KMS-11 (cell line): ENCODE results near the gene FTH1.

Experiments
- H2AFZ ChIP-seq: fragments of 200-600 bp; sonication (generic); 2 replicates; pipeline ENCODE4 v1.6.1; 2016; ENCODE audit warnings: antibody characterized with exemption, mixed run types, low read depth
- H3K27ac ChIP-seq: fragments of 200-600 bp; sonication (generic); 2 replicates; pipeline ENCODE4 v1.6.1; 2016; ENCODE audit warnings: mild to moderate bottlenecking, mixed run types
- H3K27me3 ChIP-seq: fragments of 200-600 bp; sonication (generic); 2 replicates; pipeline ENCODE4 v1.6.1; 2017; ENCODE audit warnings: mild to moderate bottlenecking, low read depth, mixed run types, moderate library complexity; ENCODE audit not compliant: insufficient read depth
- H3K36me3 ChIP-seq: fragments of 200-600 bp; sonication (generic); 2 replicates; pipeline ENCODE4 v1.6.1; 2017; ENCODE audit warnings: mild to moderate bottlenecking, mixed run types; ENCODE audit not compliant: insufficient read depth
- H3K4me1 ChIP-seq: fragments of 200-600 bp; sonication (generic); 2 replicates; pipeline ENCODE4 v1.6.1; 2016; ENCODE audit warnings: mild to moderate bottlenecking, low read depth, mixed run types; ENCODE audit not compliant: poor library complexity, severe bottlenecking
- H3K4me2 ChIP-seq: fragments of 200-600 bp; sonication (generic); 2 replicates; pipeline ENCODE4 v1.7.0; 2016; ENCODE audit warnings: mild to moderate bottlenecking, mixed run types
- H3K4me3 ChIP-seq: fragments of 200-600 bp; sonication (generic); IDR thresholded peaks from 2 replicates; pipeline ENCODE4 v1.6.1; 2017; ENCODE audit warnings: low read depth, low read length, mixed read lengths; ENCODE audit not compliant: insufficient read depth
- H3K79me2 ChIP-seq: fragments of 200-600 bp; sonication (generic); 2 replicates; pipeline ENCODE4 v1.6.1; 2016; ENCODE audit warnings: low read depth, mixed run types; ENCODE audit not compliant: insufficient read depth
- H3K9ac ChIP-seq: fragments of 200-600 bp; sonication (generic); 2 replicates; pipeline ENCODE4 v1.6.1; 2016; ENCODE audit warnings: mild to moderate bottlenecking, mixed run types
- H4K20me1 ChIP-seq: fragments of 200-600 bp; sonication (generic); 2 replicates; pipeline ENCODE4 v1.6.1; 2016; ENCODE audit warnings: mild to moderate bottlenecking, mixed run types; ENCODE audit not compliant: insufficient read depth
- TF ChIP-seq, protein P1 (sequence below): fragments of 200-600 bp; sonication (generic); conservative IDR thresholded peaks from 2 replicates; pipeline ENCODE4 v1.6.1; 2017; ENCODE audit warnings: low read depth, mild to moderate bottlenecking, antibody characterized with exemption, low read length, moderate library complexity, mixed read lengths

Gene FTH1

DNA sequence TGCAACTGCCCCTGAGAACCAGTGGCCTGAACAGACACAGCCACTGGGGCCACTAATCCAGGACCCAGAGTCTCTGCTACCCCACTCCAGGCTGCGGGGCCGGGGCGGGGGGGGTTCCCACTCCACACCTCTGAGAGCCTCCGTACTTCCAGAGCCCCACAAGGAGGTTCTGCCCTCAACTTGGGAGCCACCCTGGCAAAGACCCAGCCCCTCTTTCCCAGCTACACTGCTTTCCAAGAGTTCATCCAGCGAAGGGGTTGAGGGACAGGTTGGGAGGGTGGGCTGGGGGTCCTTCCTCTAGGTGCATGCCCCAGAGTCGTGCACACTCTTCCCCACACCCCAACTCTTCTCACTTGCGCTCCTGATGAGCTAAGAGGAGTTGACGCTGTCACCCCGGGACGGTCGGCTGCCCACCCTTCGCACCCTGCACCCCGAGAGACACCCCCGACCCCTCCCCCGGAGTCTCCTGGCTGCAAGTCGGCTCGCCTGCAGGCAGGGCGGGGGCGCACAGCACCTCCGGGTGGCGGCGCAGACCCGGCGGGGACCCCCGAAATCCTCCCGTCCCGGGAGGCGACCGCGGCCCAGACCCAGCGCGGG lies 50.6 kb downstream of the FTH1 start:
- H3K27me3 ChIP-seq: no peaks in the 10 kb centered on the region
- H3K4me1 ChIP-seq: peaks cover 8% of the 10 kb centered on the region
- TF ChIP-seq, protein P1, sequence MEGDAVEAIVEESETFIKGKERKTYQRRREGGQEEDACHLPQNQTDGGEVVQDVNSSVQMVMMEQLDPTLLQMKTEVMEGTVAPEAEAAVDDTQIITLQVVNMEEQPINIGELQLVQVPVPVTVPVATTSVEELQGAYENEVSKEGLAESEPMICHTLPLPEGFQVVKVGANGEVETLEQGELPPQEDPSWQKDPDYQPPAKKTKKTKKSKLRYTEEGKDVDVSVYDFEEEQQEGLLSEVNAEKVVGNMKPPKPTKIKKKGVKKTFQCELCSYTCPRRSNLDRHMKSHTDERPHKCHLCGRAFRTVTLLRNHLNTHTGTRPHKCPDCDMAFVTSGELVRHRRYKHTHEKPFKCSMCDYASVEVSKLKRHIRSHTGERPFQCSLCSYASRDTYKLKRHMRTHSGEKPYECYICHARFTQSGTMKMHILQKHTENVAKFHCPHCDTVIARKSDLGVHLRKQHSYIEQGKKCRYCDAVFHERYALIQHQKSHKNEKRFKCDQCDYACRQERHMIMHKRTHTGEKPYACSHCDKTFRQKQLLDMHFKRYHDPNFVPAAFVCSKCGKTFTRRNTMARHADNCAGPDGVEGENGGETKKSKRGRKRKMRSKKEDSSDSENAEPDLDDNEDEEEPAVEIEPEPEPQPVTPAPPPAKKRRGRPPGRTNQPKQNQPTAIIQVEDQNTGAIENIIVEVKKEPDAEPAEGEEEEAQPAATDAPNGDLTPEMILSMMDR: no peak
- no peak overlapping the region for H3K27ac ChIP-seq
- H3K79me2 ChIP-seq: no peaks in the 10 kb centered on the region
- H4K20me1 ChIP-seq: no peaks in the 10 kb centered on the region
- no peak overlapping the region for H3K4me3 ChIP-seq
- peak overlapping the region; percentile 51 for H3K4me2 ChIP-seq
- H2AFZ ChIP-seq: peak overlapping the region; percentile 88
- no peaks in the 10 kb centered on the region for H3K36me3 ChIP-seq
- peak overlapping the region; percentile 50; the same call in 1 of the 2 replicates for H3K9ac ChIP-seq

DNA sequence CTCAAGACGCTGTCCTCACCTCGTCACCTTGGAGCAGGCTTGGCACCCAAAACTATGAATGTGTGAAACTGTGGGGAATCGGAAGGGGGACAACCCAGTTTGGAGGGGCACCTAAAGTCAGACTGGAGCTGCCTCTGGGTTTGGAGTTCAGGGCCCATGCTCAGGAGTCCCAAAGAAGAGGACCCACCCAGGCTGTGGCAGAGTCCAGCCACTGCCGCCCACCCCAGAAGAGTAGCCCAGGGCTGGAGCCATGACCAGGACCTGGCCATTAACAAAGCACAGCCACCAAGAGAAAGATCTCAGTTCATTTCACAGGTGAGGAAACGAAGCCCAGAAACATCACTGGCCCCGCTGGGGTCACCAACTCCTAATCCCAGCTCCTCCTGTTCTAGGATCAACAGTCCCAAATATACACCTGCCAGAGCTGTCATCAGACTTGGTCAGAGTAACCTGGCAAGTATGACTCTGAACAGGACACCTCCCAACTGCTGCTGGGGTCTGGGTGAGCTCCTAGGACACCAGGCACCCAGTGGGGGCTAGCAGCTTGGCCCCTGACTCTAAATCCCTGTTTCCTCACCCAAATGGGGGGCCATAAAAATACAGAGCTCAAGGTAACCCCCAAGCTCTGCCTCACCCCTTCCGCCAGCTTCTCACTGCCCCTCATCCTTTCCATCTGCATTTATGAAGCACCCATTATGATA lies 52.8 kb downstream of the FTH1 start:
- TF ChIP-seq, protein P1: no peak
- H3K79me2 ChIP-seq: no peaks in the 10 kb centered on the region
- no peak overlapping the region for H3K9ac ChIP-seq
- H4K20me1 ChIP-seq: no peaks in the 10 kb centered on the region
- no peak overlapping the region for H2AFZ ChIP-seq
- H3K27me3 ChIP-seq: no peaks in the 10 kb centered on the region
- no peaks in the 10 kb centered on the region for H3K36me3 ChIP-seq
- no peak overlapping the region for H3K4me2 ChIP-seq
- H3K4me1 ChIP-seq: peaks cover 21% of the 10 kb centered on the region
- no peak overlapping the region for H3K27ac ChIP-seq
- H3K4me3 ChIP-seq: no peak overlapping the region
